ENCODE data around the gene SOBP.

Gene SOBP

DNA sequence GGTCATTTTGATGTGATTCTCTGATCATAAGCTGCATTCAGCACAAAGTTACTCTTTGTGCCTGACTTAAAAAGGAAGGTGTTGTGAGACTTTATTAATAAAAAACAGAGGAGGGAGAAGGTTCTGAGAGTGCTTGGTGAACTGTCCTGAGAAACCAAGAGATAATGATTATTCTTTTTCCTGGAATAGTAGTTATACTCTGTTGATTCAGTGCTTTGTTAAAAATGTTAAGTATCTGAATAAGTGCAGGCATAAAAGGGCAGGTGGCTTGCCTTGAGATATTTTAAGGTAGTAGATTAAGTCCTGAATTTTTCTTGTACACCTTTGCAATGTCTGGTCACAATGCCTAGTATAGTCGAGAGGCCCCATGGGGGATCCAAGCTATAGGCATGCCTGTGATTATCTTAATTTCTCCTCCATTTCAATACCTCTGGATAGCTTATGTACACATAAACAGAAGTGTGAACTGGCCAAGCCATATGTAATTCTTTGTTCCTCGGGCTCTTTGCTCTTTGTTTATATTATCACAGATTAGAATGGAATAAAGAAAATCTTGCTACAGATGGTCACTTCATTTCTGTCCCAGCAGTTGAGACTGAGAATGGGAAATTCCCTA lies 50.0 kb downstream of the SOBP start:
- H3K9me3 Mint-ChIP-seq: no peaks in the 10 kb centered on the region
- H3K27ac Mint-ChIP-seq: peak overlapping the region; percentile 80
- DNase-seq: no peak
- H3K4me3 Mint-ChIP-seq: no peak overlapping the region
- peaks cover 31% of the 10 kb centered on the region for H3K4me1 Mint-ChIP-seq
- TF ChIP-seq, protein P1, sequence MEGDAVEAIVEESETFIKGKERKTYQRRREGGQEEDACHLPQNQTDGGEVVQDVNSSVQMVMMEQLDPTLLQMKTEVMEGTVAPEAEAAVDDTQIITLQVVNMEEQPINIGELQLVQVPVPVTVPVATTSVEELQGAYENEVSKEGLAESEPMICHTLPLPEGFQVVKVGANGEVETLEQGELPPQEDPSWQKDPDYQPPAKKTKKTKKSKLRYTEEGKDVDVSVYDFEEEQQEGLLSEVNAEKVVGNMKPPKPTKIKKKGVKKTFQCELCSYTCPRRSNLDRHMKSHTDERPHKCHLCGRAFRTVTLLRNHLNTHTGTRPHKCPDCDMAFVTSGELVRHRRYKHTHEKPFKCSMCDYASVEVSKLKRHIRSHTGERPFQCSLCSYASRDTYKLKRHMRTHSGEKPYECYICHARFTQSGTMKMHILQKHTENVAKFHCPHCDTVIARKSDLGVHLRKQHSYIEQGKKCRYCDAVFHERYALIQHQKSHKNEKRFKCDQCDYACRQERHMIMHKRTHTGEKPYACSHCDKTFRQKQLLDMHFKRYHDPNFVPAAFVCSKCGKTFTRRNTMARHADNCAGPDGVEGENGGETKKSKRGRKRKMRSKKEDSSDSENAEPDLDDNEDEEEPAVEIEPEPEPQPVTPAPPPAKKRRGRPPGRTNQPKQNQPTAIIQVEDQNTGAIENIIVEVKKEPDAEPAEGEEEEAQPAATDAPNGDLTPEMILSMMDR (IDR thresholded peaks at IDR 0.05): no peak
- peaks cover 60% of the 10 kb centered on the region for H3K36me3 Mint-ChIP-seq (ENCODE audit: low read depth)
- no peaks in the 10 kb centered on the region for H3K27me3 Mint-ChIP-seq (ENCODE audit: low read depth, poor library complexity)

DNA sequence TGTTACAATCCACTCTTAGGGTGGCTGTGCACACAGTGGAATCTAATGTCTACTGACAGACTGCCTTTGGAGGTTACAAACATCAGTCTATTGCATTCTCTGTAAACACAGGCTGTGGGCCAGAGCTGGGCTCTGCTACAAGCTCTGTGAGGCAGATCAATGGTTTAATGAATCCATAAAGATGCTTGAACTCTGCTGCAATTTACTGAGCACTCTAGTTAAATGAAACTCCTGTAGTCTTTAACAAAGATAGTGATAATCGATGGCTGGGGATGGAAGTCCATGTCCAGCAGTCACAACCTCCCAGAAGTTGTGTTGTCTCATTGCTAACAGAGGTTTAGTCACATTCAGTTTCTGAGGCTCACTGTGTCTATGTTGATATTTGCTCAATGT lies 50.5 kb downstream of the SOBP start:
- H3K9me3 Mint-ChIP-seq: no peaks in the 10 kb centered on the region
- peaks cover 31% of the 10 kb centered on the region for H3K4me1 Mint-ChIP-seq
- no peak overlapping the region for H3K4me3 Mint-ChIP-seq
- H3K27ac Mint-ChIP-seq: peak overlapping the region; percentile 80
- peaks cover 60% of the 10 kb centered on the region for H3K36me3 Mint-ChIP-seq (ENCODE audit: low read depth)
- TF ChIP-seq, protein P1 (IDR thresholded peaks at IDR 0.05): no peak
- no peak for DNase-seq
- no peaks in the 10 kb centered on the region for H3K27me3 Mint-ChIP-seq (ENCODE audit: low read depth, poor library complexity)

DNA sequence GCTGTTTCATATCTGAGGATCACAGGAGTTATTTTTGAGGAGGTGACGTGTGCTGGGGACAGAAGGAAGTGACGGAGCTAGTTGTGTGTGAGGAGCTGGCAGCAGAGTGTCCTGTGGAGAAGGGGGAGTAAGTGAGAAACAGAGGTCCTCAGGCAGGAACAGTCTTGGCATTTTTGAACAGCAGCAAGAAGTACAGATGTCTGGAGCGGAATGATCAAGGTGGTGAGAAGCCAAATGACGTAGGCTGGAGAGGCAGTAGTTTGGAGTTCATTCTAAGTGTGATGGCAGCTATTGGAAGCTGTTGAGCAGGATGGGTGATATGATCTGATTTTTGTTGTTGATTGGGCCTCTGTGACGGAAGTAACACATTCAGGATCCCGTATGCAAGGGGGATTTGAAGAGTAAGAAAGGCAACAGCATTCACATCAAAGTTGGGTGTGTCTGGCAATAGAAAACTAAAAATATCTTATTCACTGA lies 52.3 kb downstream of the SOBP start:
- no peaks in the 10 kb centered on the region for H3K27me3 Mint-ChIP-seq (ENCODE audit: low read depth, poor library complexity)
- peak overlapping the region; percentile 21 for H3K27ac Mint-ChIP-seq
- no peak for DNase-seq
- H3K4me3 Mint-ChIP-seq: no peak overlapping the region
- TF ChIP-seq, protein P1 (IDR thresholded peaks at IDR 0.05): no peak
- H3K9me3 Mint-ChIP-seq: no peaks in the 10 kb centered on the region
- H3K4me1 Mint-ChIP-seq: peaks cover 31% of the 10 kb centered on the region
- peaks cover 64% of the 10 kb centered on the region for H3K36me3 Mint-ChIP-seq (ENCODE audit: low read depth)

DNA sequence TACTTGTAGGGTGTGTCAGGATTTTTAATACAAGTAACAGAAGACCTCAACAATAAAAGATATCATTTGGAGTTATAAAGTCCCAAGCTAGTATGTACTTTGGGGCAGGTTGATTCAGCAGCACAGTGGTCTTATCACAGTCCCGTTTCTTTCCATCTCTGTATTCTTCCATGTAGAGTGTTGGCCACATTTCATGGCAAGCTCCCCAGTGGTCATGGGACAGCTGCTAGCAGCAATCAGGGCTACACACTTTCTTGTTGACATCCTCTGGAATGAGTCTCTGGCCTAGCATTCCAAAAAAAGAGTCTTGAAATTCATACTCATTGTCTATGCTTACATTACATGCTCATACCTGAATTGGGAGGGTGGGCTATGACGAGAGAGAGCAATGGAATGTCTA lies 53.2 kb downstream of the SOBP start:
- no peak overlapping the region for H3K4me3 Mint-ChIP-seq
- H3K36me3 Mint-ChIP-seq (ENCODE audit: low read depth): peaks cover 67% of the 10 kb centered on the region
- peaks cover 30% of the 10 kb centered on the region for H3K4me1 Mint-ChIP-seq
- DNase-seq: no peak
- no peaks in the 10 kb centered on the region for H3K27me3 Mint-ChIP-seq (ENCODE audit: low read depth, poor library complexity)
- no peak overlapping the region for H3K27ac Mint-ChIP-seq
- TF ChIP-seq, protein P1 (IDR thresholded peaks at IDR 0.05): no peak
- H3K9me3 Mint-ChIP-seq: no peaks in the 10 kb centered on the region

DNA sequence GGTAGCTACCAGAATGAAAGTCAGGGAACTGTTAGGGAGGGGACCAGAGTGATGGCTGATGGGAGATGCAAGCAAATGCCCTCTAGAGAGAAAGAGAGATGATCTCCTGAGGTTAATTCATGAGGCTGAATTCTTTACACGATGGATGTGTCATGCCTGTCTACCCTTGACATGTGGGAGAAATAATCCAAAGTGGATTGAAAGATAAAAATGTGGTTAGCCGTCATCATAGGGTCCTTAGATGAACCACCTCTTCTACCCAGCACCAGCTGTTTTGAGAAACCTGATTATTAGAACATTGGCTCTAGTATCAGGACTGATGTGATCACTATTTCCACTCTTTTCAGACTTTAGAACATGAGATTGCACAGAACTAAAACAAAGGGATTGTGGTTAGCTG lies 53.6 kb downstream of the SOBP start:
- Mint-ChIP-seq H3K27ac (no peak overlapping the region), H3K4me1 (peaks cover 25% of the 10 kb centered on the region), H3K9me3 (no peaks in the 10 kb centered on the region), H3K36me3 (ENCODE audit: low read depth) (peaks cover 67% of the 10 kb centered on the region), H3K27me3 (ENCODE audit: low read depth, poor library complexity) (no peaks in the 10 kb centered on the region), H3K4me3 (no peak overlapping the region)
- TF ChIP-seq, protein P1 (IDR thresholded peaks at IDR 0.05): no peak
- DNase-seq: no peak

DNA sequence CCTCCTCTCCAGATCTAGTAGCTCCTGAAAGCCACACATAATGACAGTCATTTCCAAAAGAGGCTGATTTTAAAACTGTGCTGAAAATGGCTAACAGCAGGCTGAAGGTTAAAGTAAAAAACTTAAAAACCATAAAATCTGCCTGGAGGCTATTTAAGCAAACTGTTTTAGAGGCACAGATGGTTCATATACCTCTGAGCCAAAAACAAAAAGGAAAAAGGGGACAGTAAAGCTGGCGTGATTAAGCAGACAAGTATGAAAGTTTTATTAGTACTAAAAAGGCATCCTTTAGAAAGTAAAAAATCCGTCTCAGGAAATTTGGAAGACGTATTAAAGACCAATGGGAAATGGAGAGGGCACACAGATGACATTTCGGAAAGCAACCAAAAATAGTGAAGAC lies 55.8 kb downstream of the SOBP start:
- Mint-ChIP-seq H3K4me1 (peaks cover 6% of the 10 kb centered on the region), H3K27ac (no peak overlapping the region), H3K9me3 (no peaks in the 10 kb centered on the region), H3K27me3 (ENCODE audit: low read depth, poor library complexity) (no peaks in the 10 kb centered on the region), H3K36me3 (ENCODE audit: low read depth) (peaks cover 79% of the 10 kb centered on the region), H3K4me3 (no peak overlapping the region)
- TF ChIP-seq, protein P1 (IDR thresholded peaks at IDR 0.05): no peak
- DNase-seq: no peak

Measured in nephron progenitor cell (in vitro differentiated cells).